K562 (cell line): ENCODE results near the gene SLCO2B1. TPM values are rescaled to one million over a fixed set of nuclear protein-coding genes. Genes with fewer than 3 reads are reported as not detected.

Experiments used
- ATAC-seq: fragments of 200-7000 bp; cut with Tn5 transposase; 3 replicates; pipeline ENCODE4 v1.9.1; 2020; ENCODE audit warnings: moderate library complexity
- BruUV-seq: library from RNA; stranded (reverse); fragments of 400-500 nt; replicated peaks from 2 replicates; lab custom pipeline; 2021; lab: Mats Ljungman, UMichigan
- CTCF ChIA-PET: fragments of 300-600 bp; formaldehyde crosslinking; extraction: SDS; loops from one replicate; lab custom pipeline; 2021; ENCODE audit warnings: low intra/inter-chr PET ratio; lab: Yijun Ruan, JAX
- POLR2A ChIA-PET: fragments of 300-600, 350-650 bp; sonication (Branson Sonifier 250); formaldehyde crosslinking; extraction: SDS; loops from one replicate; lab custom pipeline; 2021; ENCODE audit warnings: antibody characterized with exemption, inconsistent platforms; lab: Yijun Ruan, JAX
- DNase-seq, 4 experiments: peaks; one replicate each; pipeline versions ENCODE4 v3.0.0 to v3.0.0-alpha.2; 2011 to 2018; ENCODE audit warnings: low spot score in 3 of 4, mixed read lengths in 3 of 4; ENCODE audit errors: extremely low read depth in 1 of 4
- FAIRE-seq: peaks from 2 replicates; lab custom pipeline; 2011; peaks lifted over from hg19 to GRCh38; lab: Jason Lieb, UNC
- H2AFZ ChIP-seq: 2 replicates; pipeline ENCODE4 v1.6.0; 2011; ENCODE audit warnings: low read depth, low read length, control low read depth, inconsistent platforms
- H3K27ac ChIP-seq: fragments of 200-600 bp; 3 replicates; pipeline ENCODE4 v1.8.0; 2011; ENCODE audit warnings: low read depth, mild to moderate bottlenecking, control low read depth, inconsistent platforms, low read length, moderate library complexity, mixed read lengths; ENCODE audit errors: extremely low read depth
- H3K27me3 ChIP-seq, 2 experiments: fragments of 300-600 bp in 1 of 2; 2 replicates in 1 of 2; 3 replicates in 1 of 2; pipeline versions ENCODE4 v1.6.0 to v1.8.0; 2011; ENCODE audit warnings: inconsistent platforms in 2 of 2, low read length in 2 of 2, mild to moderate bottlenecking in 1 of 2, mixed read lengths in 1 of 2, moderate library complexity in 1 of 2; ENCODE audit not compliant: control insufficient read depth in 2 of 2, insufficient read depth in 2 of 2
- H3K36me3 ChIP-seq: fragments of 300-600 bp; 3 replicates; pipeline ENCODE4 v1.8.0; 2011; ENCODE audit warnings: mild to moderate bottlenecking, low read length, inconsistent platforms; ENCODE audit not compliant: control insufficient read depth, insufficient read depth
- H3K4me1 ChIP-seq, 2 experiments: fragments of 200-600 bp in 1 of 2; replicated peaks in 1 of 2; 2 replicates in 1 of 2; 3 replicates in 1 of 2; pipeline versions ENCODE4 v1.5.1 to v1.8.0; 2011; ENCODE audit warnings: inconsistent platforms in 2 of 2, low read length in 2 of 2, mild to moderate bottlenecking in 1 of 2, mixed read lengths in 1 of 2, moderate library complexity in 1 of 2; ENCODE audit not compliant: control insufficient read depth in 2 of 2, insufficient read depth in 2 of 2
- H3K4me2 ChIP-seq: 2 replicates; pipeline ENCODE4 v1.6.1; 2011; ENCODE audit warnings: low read length, control low read depth, inconsistent platforms, mixed read lengths; ENCODE audit not compliant: insufficient read depth
- H3K4me3 ChIP-seq: fragments of 200-600 bp; sonication (generic), shearing (Covaris generic); 2 replicates; pipeline ENCODE4 v1.5.1; 2016; ENCODE audit warnings: control low read depth, inconsistent platforms
- H3K79me2 ChIP-seq: fragments of 200-600 bp; 3 replicates; pipeline ENCODE4 v1.8.0; 2011; ENCODE audit warnings: low read length, inconsistent platforms; ENCODE audit not compliant: control insufficient read depth, insufficient read depth
- H3K9ac ChIP-seq, 2 experiments: 2 replicates each; pipeline versions ENCODE4 v1.6.0 to v1.6.1; 2011; ENCODE audit warnings: low read depth in 2 of 2, low read length in 2 of 2, control low read depth in 1 of 2, inconsistent platforms in 1 of 2, mild to moderate bottlenecking in 1 of 2, mixed read lengths in 1 of 2; ENCODE audit not compliant: insufficient read depth in 1 of 2
- H3K9me1 ChIP-seq: one replicate; pipeline ENCODE4 v1.6.0; 2011; ENCODE audit warnings: inconsistent platforms, mild to moderate bottlenecking, low read length, moderate library complexity; ENCODE audit not compliant: control insufficient read depth, insufficient read depth
- H3K9me3 ChIP-seq: replicated peaks from 2 replicates; pipeline ENCODE4 v1.5.1; 2011; ENCODE audit warnings: low read depth, low read length, inconsistent platforms; ENCODE audit not compliant: control insufficient read depth, insufficient read depth
- H4K20me1 ChIP-seq: replicated peaks from 2 replicates; pipeline ENCODE4 v1.6.1; 2011; ENCODE audit warnings: low read length, inconsistent platforms, mixed read lengths; ENCODE audit not compliant: control insufficient read depth, insufficient read depth
- BRF1 ChIP-seq: IDR thresholded peaks from 3 replicates; pipeline ENCODE4 v1.6.1; 2011; ENCODE audit warnings: borderline replicate concordance, mild to moderate bottlenecking; ENCODE audit not compliant: insufficient read length; ENCODE audit errors: extremely low read depth
- HMGXB4 ChIP-seq: sonication (generic); formaldehyde crosslinking; IDR thresholded peaks from 2 replicates; pipeline ENCODE4 v1.8.1; 2023; ENCODE audit warnings: mild to moderate bottlenecking, missing genetic modification reagents
- PHB ChIP-seq: fragments of 250-450 bp; sonication (Bioruptor Pico); IDR thresholded peaks from 2 replicates; pipeline ENCODE4 v1.5.0; 2021
- PHTF2 ChIP-seq: fragments of 250-450 bp; sonication (Bioruptor Pico); IDR thresholded peaks from 2 replicates; pipeline ENCODE4 v1.5.0; 2021; ENCODE audit warnings: mild to moderate bottlenecking
- POLR2A ChIP-seq: fragments of 450-650 bp; conservative IDR thresholded peaks from 2 replicates; pipeline ENCODE4 v1.6.1; 2016
- XRCC5 ChIP-seq: fragments of 200-400 bp; formaldehyde crosslinking; IDR thresholded peaks from 2 replicates; pipeline ENCODE4 v1.6.1; 2017; ENCODE audit warnings: low read depth, mild to moderate bottlenecking, low read length
- ZBTB7A ChIP-seq: IDR thresholded peaks from 2 replicates; pipeline ENCODE4 v1.6.1; 2011; ENCODE audit warnings: low read depth, mild to moderate bottlenecking, low read length, moderate library complexity, borderline replicate concordance; ENCODE audit not compliant: control insufficient read depth
- WGBS: fragments of 100-300 bp; shearing (Covaris generic); methylation state at CpG from one replicate; pipeline ENCODE4 v1.1.6; 2016; ENCODE audit warnings: low coverage, mixed read lengths; ENCODE audit not compliant: insufficient coverage; ENCODE audit errors: missing lambda C conversion rate; 5-methylcytosine and 5-hydroxymethylcytosine counted together
- in situ Hi-C: fragments of 300-500 bp; cut with MboI; formaldehyde crosslinking; loops from 4 replicates; pipeline ENCODE4 v1.15.0; 2018; ENCODE audit warnings: inconsistent platforms, mixed read lengths
- intact Hi-C: fragments of 100-400 bp; cut with micrococcal nuclease; formaldehyde crosslinking; loops from 2 replicates; pipeline ENCODE4 v1.14.2; 2022
- polyA plus RNA-seq, 8 experiments: library from polyadenylated mRNA; depleted of rRNA in 4 of 8; stranded (reverse) in 5 of 8; unstranded in 3 of 8; fragments of >200 nt; fragmentation: Nextera tagmentation in 2 of 8; fragmentation: Illumina TruSeq in 1 of 8; extraction: Ambion mirVana in 2 of 8; extraction: Trizol in 1 of 8; gene quantifications; 2 replicates each; pipeline versions ENCODE4 v1.2.1 to v1.2.3, GENCODE V29; 2011 to 2014; ENCODE audit warnings: inconsistent platforms in 1 of 8, missing spikeins in 1 of 8
- total RNA-seq, 7 experiments: library from RNA; depleted of rRNA in 6 of 7; stranded (reverse); fragments of >200 nt in 6 of 7; fragmentation: Illumina TruSeq in 2 of 7; extraction: Trizol in 2 of 7; gene quantifications; 2 replicates each; pipeline versions ENCODE4 v1.2.1 to v1.2.3, GENCODE V29; 2011 to 2021; ENCODE audit warnings: low replicate concordance in 1 of 7

SLCO2B1 gene
- total and polyA plus RNA-seq, 9 of the 15 experiments (the other 6 are each of a cell fraction or from before 2014, with no cell fraction given), result 0.70 to 14.7 (median 7.6) TPM

- intact Hi-C loops (no loop called here), in situ Hi-C loops (no loop called here)
- Histone ChIP-seq H3K9me3 (no peaks in the 10 kb centered on the region), H3K9me1 (no peaks in the 10 kb centered on the region), H2AFZ (no peak overlapping the region), H3K27me3 (no peaks in the 10 kb centered on the region), H3K36me3 (no peaks in the 10 kb centered on the region), H4K20me1 (peaks cover 13% of the 10 kb centered on the region), H3K27ac (no peak overlapping the region), H3K4me3 (no peak overlapping the region), H3K4me2 (no peak overlapping the region), H3K79me2 (no peaks in the 10 kb centered on the region), H3K4me1 (peaks cover 2 to 7% of the 10 kb centered on the region in 2 experiments; a peak in 4 of 5 replicates), H3K9ac (no peak overlapping the region)
- CTCF ChIA-PET, result no interaction called here
- 13% methylated on average over 3 of the region's 3 CpGs for WGBS
- FAIRE-seq, result no peak
- POLR2A ChIA-PET, result interaction anchor here (0.6 kb wide), 1 partner anchor 8 kb away, joined by 3 read pairs; no protein-coding TSS in a partner anchor
- DNase-seq, result no peak
- no peak for TF ChIP-seq PHB (CRISPR knock-in tag)
- no peak for TF ChIP-seq ZBTB7A
- no peak for TF ChIP-seq XRCC5
- ATAC-seq, result no peak
- BruUV-seq, result no TSS peak
Observed at GRCh38 chr11:75167617-75168016, 16.7 kb downstream of the SLCO2B1 start.

- Histone ChIP-seq H3K4me3 (no peak overlapping the region), H3K9me1 (no peaks in the 10 kb centered on the region), H3K27me3 (no peaks in the 10 kb centered on the region), H3K36me3 (no peaks in the 10 kb centered on the region), H3K27ac (no peak overlapping the region), H3K4me2 (no peak overlapping the region), H3K9ac (no peak overlapping the region), H3K9me3 (no peaks in the 10 kb centered on the region), H4K20me1 (peaks cover 10% of the 10 kb centered on the region), H3K79me2 (no peaks in the 10 kb centered on the region), H3K4me1 (peaks cover 2 to 7% of the 10 kb centered on the region in 2 experiments; a peak in 4 of 5 replicates), H2AFZ (no peak overlapping the region)
- FAIRE-seq (no peak), ATAC-seq (no peak), DNase-seq (no peak)
- no TSS peak for BruUV-seq
- ChIA-PET POLR2A (interaction anchor here (1.3 to 2.0 kb wide), 2 partner anchors 12 to 13 kb away, joined by 4 to 7 read pairs; no protein-coding TSS in a partner anchor), CTCF (no interaction called here)
- 45% methylated on average over 13 of the region's 13 CpGs for whole genome bisulfite sequencing
- in situ Hi-C loops (no loop called here), intact Hi-C loops (no loop called here)
- TF ChIP-seq POLR2A (no peak), PHTF2 (CRISPR knock-in tag) (no peak), HMGXB4 (no peak), BRF1 (no peak)
Observed at GRCh38 chr11:75169101-75169885, 18.4 kb downstream of the SLCO2B1 start.
